ENCODE measurements around the gene NSUN3.

Gene NSUN3

DNA sequence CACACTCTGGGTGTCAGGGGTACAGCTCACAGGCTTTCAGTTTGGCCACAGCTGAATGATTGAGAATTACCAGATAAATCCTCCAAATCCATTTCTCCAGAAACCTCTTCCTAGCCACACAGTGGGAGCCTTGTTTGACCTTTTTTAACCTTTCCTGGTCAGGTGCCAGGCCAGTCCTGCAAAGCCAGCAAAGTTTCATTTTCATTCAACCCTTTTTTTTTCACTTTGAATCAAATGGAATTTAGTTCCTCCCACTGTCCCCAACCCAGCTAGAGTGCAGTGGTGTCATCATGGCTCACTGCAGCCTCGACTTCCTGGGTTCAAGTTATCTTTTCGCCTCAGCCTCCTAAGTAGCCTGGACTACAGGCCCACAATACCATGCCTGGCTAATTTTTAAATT is 67.8 kb downstream of the NSUN3 start:
- DNase-seq, result peak; percentile 17

DNA sequence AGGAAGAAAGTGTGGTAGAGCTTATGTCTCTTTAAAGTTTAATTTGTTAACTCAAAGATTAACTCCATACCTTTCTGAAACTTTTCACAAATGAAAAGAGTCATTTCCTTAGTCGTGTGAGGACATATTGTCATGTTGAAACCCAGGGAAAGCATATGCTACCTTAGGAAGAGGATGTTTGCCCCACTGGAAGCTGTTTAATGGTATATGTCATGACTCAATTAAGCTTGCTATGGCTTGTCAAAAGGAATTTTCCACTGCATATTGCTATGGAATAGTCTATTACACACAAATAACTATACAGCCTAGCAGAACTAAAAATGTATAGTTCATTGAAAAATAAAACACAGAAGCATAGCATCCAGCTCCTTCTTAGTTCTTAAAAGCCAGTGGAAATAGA is 69.9 kb downstream of the NSUN3 start:
- DNase-seq, result no peak

DNA sequence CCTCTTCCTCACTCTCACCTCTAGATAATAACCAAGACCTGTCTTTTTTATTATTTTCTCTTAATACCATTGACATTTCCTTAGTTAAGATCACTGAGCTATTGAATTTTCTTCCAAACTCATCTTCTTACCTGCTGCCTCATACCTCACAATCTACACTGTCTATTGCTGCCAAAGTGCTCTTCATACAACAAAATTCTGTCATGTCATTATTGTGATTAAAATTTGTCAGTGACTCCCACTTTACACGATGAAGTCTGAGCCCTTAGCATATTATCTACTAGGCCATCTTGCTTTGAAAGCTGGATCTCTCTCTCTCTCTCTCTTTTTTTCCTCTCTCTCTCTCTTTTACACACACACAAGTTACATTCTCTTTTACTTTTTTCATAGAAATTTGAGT is 73.3 kb downstream of the NSUN3 start:
- no peak for DNase-seq

DNA sequence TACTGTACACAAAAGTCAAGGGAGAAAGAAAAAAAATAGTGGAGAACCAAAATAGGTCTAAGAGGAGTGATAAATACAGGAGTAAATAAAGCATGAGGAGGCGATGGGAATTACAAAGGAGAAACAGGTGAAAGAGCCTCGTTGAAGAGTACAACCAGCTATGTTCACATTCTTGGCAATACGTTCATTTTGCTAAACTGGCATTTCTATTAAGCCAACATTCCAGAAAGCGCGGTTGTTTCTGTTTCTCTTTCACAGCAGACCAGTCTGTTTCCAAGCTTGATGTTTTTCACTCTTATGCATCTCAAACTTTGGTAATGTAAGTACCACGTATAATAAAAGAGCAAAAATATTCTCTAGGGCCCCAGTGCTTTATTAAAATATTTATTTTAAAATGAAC is 74.5 kb downstream of the NSUN3 start:
- DNase-seq, result no peak

DNA sequence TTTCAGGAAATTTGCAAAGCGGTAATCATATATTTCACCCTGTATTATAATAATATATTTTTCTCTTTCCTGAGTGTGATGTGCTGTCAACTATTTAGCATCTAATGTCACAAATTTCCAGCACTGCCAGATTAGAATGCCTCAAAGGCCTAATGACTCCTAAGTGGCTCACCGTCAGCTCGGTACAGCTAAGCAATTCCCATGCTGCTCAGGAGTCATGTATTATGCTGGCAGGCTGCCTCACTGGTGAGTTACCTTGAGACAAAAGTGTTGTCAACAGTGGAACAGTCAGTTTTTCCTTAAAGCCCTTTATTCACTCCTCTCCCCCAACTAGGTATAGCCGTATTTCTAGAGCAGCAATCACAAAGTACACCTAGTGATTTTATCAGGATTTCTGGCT is 83.6 kb downstream of the NSUN3 start:
- DNase-seq, result no peak

DNA sequence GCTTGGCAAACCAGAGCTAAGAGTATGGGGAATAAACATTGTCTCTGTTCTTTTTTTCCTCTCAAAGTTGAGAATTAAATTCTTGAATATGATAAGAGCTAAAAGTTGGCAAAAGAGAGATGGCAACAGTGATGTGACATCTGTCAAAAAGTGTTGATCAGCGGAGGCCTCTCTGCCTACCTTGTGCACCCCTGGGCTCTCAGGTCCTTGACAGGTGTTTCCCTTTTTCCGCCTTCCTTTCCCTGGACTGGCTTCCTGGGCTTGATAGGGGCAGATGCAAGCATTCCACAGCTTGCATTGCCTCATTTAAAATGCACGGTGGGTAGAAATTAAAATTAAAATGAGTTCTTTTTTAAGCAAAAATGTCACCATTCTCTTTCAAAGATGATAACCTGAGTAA is 84.2 kb downstream of the NSUN3 start:
- no peak for DNase-seq

DNA sequence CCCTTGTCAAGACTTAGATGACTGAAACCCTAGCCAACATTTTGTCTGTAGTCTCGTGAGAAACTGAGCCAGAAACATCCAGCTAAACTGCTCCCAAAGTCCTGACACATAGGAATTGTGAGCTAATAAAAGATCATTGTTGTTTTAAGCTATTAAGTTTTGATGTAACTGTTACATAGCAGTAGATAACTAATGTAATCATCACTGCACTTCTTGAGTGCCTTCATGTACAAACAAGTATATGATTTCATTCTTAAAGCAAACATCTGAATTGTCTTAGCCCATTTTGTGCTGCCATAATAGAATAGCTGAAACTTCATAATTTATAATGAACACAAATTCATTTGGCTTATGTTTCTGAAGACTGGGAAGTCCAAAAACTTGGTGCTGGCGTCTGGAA is 87.3 kb downstream of the NSUN3 start:
- no peak for DNase-seq

DNA sequence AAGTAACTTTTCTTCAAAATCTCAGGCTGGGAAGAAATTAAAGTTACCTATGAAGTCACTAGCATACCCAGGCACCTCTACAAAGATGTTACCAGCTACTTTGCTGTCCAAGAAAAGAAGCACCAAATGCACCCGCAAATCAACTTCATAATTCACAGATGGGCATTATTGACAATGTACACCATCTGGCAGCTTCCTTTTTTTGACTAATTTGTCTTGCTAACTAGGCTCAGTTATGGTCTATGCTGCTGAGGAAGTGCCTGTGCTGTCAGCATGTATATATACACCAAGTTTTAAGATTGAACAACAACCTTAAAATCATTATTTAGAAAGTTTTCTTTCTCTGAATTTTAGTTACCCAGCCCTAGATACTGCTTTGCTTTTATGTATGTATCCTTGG is 93.8 kb downstream of the NSUN3 start:
- no peak for DNase-seq

DNA sequence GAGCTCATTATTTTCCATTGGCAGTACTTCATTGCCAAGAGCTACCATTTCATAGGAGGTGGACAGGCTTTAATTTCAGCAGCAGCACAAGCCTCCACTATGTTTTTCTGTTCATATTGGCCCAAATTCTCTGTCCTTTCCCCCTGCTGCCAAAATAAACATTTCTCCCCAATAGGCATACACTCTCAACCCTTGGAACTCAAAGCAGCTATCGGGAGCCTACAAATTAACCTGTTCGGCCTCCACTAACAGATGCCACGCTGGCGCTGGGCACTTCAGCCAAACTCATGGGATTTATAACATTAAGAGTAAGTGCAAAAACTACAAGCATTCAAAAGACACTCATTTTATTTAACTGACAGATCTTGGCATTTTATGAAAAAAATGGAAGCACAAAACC is 95.7 kb downstream of the NSUN3 start:
- no peak for DNase-seq

DNA sequence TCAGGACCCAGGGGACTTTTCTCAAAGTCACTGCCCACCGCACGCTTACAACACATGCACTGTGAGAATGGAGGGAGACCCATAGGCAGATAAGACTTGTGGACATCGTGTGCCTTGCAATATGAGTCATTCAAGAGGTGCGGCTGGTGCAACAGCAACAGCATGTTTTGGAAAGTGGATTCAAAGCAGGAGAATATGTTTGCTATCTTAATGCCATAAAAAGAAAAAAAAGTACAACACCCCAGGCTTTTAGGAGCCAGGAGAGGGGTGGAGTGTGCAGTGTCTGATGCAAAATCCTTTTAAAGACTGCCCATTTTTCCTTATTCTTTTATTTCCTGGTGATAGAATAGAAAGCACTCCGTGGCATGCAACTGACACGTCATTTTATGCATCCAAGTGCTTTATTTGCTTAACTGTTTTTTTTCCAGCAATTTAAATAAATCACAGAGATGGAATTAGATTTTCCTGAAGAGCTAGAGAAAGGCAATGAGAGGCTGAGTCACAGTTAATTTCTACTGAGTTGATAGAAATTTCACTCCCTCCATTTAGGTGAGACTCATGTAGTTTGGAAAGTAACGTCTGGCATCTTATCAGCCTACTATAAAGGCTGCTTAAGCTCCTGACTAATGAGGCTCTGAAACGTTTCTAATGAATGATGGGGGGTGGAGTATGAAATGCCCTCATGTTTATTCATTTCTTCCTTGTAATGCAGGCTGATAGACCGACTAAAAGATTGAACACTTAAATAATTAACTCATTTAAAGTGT is 96.4 kb downstream of the NSUN3 start:
- DNase-seq, result peak; percentile 65

DNA sequence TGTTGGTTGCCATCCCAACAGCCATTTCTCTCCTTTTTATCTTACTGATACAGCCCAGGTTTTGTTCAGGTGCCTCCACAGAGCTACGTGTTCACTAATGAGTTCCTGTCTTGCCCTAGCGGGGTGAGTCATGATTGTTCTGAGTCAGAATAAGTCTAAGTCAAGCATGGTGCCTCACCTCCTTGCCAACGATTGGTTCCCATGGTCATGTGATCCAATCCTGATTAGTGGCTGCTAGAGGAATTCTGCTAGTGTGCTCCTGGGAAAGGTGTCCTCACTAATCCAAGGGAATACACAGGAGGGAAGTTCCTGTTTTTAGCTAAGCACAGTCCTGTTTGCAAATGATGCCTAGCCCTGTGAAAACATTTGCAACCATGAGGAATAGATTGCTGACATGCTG is 99.8 kb downstream of the NSUN3 start:
- no peak for DNase-seq

DNA sequence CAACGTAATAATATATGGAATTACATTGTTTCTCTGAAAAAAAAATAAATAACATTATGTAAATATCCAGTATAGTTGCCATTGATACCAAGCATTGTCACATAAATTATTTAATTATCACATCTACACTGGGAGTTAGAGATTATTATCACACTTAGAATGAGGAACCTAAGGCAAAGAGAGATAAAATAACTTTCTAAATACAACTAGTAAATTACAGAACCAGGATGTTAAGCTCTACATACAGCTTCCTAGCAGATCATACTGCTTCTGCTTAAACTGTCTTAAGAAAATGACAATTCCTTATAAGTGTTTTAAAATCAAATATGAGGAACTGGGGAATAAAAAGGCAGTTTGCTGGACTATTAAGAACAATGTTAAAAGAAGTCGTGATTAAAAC is 104.5 kb downstream of the NSUN3 start:
- no peak for DNase-seq

DNA sequence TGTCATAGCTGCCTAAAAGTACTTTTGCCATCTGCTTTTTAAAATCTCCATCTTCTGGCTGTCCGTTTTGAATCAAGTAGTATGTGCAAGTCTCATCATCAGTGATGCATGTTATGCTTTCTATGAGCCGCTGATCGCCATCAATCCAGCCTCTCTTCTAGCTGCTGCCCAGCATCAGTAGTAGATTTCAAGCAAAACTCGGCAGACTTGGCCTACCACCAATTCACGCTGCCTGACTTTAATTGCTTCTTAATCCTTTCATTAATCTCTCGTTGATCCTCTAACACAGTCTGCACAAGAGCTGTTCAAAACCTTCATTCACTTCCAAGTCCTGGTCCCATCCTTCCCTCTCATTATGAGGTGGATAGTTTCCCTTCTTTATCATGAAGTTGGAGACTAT is 104.9 kb downstream of the NSUN3 start:
- DNase-seq, result no peak

DNA sequence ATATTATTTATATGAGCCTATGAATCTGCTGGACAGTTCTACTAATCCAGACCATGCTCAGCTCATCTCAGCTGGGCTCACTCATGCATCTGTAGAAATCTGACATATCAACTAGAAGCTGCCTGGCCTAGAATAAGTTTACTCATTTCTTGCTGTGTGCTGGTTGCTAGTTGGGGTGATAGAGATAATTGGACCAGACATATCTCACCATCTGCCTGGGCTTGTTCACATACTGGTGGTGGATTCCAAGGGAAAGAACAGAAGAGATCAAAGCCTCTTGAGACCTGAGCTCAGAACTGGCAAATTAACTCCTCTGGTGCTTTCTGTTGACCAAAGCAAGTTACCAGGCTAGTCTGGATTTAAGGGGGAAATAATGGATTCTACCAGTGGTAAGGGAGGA is 109.1 kb downstream of the NSUN3 start:
- DNase-seq, result no peak

DNA sequence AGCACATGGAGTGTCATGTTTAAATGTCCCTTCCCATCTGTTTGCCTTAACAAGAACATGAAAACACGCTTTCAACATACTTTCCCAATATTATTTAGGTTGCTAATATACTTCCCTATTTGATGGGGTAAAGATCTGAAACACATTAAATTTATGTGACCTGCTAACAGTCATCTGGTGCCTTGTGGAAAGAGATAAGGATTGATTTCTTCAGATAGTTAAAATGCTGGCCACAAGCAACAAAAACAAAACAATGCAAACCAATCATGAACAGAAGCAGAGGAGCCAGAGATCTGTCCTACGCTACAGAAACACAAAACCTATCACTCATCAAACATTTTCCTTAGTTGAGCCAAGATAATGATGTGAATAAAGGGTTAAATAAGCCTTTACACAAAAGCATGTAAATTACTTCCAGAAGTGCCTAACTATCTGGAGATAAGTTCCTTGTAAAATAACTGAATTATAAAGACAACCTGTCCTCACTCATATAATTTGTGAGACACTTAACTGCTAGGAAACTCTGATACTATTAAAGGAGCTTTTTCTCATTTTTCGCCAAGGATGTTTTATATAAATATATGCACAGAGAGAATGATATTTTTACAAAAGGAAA is 109.9 kb downstream of the NSUN3 start:
- DNase-seq, result no peak

DNA sequence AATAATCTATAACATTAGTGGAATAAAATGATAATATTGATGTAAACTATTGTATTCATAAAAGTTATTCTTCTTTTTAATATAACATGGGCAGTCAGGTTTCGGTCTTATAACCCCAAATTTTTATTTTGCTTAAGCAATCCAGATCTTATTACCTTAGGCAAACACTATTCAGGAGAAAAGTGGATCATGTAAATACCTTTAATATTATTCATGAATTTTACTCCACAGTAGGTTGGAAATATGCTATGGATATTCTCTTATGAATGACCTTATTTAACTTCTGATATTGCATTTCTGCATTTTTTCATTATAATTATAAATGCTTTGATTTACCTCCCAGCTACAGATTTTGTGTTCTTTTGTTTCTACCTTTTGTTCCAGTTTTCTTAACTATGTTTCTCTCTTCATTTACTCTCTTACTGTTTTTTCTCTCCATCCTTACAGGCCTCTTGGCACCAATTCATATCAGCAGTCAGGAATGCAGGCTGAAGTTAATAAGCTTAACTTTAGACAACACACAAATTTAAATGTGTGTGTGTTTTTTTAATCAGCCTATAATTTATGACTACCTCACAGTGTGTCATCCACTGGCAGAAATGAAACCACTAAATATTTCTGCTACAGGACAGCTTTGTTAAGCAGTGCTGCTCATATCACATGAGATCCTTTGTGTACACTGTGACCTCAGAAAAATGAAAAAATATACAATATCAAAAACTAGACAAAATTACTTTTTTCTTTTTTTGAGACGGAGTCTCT is 111.0 kb downstream of the NSUN3 start:
- no peak for DNase-seq

DNA sequence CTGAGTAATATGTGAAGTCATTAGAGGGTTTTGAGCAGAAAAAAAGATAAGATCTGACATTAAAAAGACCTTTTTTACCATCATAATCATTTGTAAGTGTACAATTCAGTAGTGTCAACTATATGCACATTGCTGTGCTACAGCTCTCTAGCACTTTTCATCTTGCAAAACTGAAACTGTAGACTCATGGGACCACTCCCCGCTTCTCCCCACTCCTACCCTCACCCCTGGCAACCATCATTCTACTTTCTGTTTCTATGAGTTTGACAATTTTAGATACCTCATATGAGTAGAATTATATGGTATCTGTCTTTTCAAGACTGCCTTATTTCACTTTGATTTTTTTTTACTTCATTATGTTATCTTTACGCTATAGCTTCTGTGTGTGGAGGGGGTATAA is 112.8 kb downstream of the NSUN3 start:
- no peak for DNase-seq

DNA sequence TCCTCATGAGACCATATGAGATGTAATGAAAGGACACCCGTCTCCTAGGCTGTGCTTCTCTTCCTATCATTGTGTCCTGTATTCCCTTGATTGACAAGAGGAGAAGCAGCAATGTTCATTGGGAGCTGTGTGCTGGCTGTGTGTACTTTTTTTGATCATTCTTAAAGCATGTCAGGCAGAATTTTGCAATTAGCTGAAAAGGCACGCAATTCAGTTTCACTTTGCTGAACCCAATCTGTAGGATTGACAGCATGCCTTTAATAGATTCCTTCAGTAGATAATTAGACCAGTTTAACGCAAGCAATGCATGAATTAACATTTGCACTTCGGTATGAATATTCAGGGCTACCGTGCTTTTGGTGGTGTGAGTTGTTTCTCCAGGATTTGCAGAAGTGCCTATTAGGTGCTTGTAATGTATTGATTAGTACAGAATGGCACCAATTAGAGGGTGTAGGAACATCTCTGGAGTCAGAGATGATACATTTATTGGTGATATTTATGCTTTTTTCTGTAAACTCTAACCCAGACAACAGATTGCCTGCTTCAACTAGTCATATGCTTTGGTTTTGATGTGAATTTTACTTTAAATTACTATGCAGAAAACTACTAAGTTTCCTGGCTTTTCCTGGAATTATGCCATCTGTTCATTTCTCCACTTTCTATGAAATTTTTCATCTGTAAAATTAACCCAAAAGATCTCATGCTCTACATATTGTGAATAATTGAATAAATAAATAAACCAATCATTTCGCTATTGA is 114.3 kb downstream of the NSUN3 start:
- peak; percentile 36 for DNase-seq

Data from OCI-M1 (cell line).